HL-60 (cell line): ENCODE measurements around the gene TBX20.
"Not testable (repeated sequence)": the region's sequence is repeated elsewhere in the genome, so short reads cannot be mapped to it uniquely, and the experiment has no call there.

Experiments used
- GABPA ChIP-seq: IDR thresholded peaks from 2 replicates; pipeline ENCODE4 v1.6.1; 2012; ENCODE audit warnings: low read depth
- POLR2AphosphoS5 ChIP-seq: IDR thresholded peaks from 2 replicates; pipeline ENCODE4 v1.6.1; 2012; ENCODE audit warnings: low read depth
- TF ChIP-seq, protein P1 (sequence below): IDR thresholded peaks from one replicate; pipeline ENCODE4 v1.5.1; 2011; ENCODE audit warnings: low read length, control low read depth, inconsistent platforms; ENCODE audit not compliant: insufficient read depth
- TF ChIP-seq, protein P2 (sequence below): IDR thresholded peaks from 2 replicates; pipeline ENCODE4 v1.6.1; 2012; ENCODE audit warnings: low read depth; ENCODE audit not compliant: insufficient replicate concordance

DNA sequence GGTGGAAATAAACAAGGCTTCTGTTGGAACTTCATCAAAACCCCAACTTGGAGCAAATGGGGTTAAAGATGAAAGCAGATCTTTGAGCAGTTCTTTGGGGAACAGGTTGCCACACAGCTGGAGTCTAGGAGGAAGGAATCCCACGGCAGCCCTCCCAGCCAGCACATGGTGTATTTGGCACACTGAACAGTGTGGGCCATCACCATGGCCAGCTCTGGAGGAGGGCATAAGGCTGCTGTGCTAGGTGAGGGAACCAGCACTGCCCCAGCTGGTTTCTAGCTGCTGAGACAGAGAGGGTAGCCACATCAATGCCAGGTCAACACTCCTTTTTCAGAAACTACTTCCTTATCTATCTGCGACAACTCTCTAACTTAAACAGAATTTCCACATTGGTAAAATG is 33.7 kb downstream of the TBX20 start:
- TF ChIP-seq, protein P1, sequence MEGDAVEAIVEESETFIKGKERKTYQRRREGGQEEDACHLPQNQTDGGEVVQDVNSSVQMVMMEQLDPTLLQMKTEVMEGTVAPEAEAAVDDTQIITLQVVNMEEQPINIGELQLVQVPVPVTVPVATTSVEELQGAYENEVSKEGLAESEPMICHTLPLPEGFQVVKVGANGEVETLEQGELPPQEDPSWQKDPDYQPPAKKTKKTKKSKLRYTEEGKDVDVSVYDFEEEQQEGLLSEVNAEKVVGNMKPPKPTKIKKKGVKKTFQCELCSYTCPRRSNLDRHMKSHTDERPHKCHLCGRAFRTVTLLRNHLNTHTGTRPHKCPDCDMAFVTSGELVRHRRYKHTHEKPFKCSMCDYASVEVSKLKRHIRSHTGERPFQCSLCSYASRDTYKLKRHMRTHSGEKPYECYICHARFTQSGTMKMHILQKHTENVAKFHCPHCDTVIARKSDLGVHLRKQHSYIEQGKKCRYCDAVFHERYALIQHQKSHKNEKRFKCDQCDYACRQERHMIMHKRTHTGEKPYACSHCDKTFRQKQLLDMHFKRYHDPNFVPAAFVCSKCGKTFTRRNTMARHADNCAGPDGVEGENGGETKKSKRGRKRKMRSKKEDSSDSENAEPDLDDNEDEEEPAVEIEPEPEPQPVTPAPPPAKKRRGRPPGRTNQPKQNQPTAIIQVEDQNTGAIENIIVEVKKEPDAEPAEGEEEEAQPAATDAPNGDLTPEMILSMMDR = not testable (repeated sequence)
- TF ChIP-seq POLR2AphosphoS5, GABPA: not testable (repeated sequence)
- TF ChIP-seq, protein P2, sequence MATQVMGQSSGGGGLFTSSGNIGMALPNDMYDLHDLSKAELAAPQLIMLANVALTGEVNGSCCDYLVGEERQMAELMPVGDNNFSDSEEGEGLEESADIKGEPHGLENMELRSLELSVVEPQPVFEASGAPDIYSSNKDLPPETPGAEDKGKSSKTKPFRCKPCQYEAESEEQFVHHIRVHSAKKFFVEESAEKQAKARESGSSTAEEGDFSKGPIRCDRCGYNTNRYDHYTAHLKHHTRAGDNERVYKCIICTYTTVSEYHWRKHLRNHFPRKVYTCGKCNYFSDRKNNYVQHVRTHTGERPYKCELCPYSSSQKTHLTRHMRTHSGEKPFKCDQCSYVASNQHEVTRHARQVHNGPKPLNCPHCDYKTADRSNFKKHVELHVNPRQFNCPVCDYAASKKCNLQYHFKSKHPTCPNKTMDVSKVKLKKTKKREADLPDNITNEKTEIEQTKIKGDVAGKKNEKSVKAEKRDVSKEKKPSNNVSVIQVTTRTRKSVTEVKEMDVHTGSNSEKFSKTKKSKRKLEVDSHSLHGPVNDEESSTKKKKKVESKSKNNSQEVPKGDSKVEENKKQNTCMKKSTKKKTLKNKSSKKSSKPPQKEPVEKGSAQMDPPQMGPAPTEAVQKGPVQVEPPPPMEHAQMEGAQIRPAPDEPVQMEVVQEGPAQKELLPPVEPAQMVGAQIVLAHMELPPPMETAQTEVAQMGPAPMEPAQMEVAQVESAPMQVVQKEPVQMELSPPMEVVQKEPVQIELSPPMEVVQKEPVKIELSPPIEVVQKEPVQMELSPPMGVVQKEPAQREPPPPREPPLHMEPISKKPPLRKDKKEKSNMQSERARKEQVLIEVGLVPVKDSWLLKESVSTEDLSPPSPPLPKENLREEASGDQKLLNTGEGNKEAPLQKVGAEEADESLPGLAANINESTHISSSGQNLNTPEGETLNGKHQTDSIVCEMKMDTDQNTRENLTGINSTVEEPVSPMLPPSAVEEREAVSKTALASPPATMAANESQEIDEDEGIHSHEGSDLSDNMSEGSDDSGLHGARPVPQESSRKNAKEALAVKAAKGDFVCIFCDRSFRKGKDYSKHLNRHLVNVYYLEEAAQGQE = not testable (repeated sequence)
